Skeletal muscle satellite cell (primary cell): ENCODE data around the gene CAND2.

Experiments used
- H3K27me3 ChIP-seq: 2 replicates; pipeline ENCODE4 v1.7.0; 2013; ENCODE audit warnings: low read length; ENCODE audit not compliant: control insufficient read depth, insufficient read depth
- H3K36me3 ChIP-seq: 2 replicates; pipeline ENCODE4 v1.7.0; 2013; ENCODE audit warnings: mild to moderate bottlenecking, control low read depth, low read length; ENCODE audit not compliant: insufficient read depth
- H3K4me1 ChIP-seq: 2 replicates; pipeline ENCODE4 v1.7.0; 2013; ENCODE audit warnings: low read length; ENCODE audit not compliant: control insufficient read depth, insufficient read depth
- H3K4me2 ChIP-seq: 2 replicates; pipeline ENCODE4 v1.7.0; 2013; ENCODE audit warnings: mild to moderate bottlenecking, low read length
- H3K4me3 ChIP-seq: 2 replicates; pipeline ENCODE4 v1.7.0; 2013; ENCODE audit warnings: low read length
- H3K9ac ChIP-seq: 2 replicates; pipeline ENCODE4 v1.7.0; 2013; ENCODE audit warnings: mild to moderate bottlenecking, low read depth, low read length, moderate library complexity
- H3K9me3 ChIP-seq: replicated peaks from 2 replicates; pipeline ENCODE4 v1.7.0; 2013; ENCODE audit warnings: mild to moderate bottlenecking, control low read depth, low read length

CAND2 gene

DNA sequence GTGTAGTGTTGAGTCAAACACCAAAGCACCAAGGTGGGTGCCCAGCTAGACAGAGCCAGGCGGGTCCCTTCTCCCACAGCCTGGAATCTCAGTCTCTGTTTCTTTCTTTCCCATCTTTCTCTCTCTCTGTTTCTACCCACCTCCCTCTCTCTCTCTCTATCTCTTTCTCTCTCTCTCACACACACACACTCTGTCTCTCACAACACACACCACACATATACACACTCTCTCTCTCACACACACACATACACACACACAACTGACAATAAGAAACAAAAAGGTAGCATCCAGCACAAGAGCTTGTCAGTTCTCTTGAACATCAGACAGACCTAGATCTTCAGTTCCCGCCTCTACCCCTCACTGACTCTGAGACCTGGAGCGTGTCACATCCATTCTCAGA, 39.8 kb upstream of the CAND2 start:
- Histone ChIP-seq H3K36me3 (no peaks in the 10 kb centered on the region), H3K27me3 (peaks cover 8% of the 10 kb centered on the region), H3K9me3 (no peaks in the 10 kb centered on the region), H3K4me1 (peaks cover 19% of the 10 kb centered on the region), H3K4me2 (no peak overlapping the region), H3K4me3 (no peak overlapping the region), H3K9ac (no peak overlapping the region)

DNA sequence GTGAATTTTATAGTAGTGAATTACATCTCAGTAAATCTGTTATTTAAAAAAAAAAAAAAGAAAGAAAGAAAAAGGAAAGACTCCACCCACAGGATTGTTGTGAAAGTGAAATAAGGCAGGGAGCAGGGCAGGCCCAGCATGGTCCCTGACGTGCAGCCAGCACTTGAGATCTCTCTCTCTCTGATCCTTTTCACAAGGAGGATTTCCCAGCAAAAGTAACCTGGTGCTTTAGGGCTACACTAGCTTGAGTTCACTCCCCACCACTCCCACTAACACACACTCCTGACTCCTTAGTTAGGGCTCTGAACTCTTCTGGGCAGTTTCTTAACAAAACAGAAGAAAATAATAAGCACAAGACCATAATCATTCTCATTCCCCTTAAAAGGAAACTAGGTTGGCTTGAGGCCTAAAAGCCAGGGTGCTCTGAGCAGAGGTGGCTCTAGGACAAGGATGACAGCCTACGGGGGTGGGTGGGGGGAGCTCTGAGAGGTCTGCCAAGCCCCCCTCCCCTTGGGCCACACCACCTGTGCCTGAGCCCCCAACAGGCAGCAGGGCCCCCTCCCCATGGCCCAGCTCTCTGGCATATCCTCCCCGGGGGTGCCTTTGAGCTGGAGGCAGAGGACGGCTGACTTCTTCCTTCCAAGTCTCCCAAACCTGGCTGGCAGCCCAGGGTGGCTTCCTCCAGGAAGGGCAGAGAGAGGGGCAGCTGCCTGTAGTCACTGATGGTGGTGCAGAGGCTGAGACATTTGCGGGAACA, 38.3 kb upstream of the CAND2 start:
- Histone ChIP-seq H3K4me1 (peaks cover 11% of the 10 kb centered on the region), H3K4me2 (peak overlapping the region; percentile 63), H3K36me3 (no peaks in the 10 kb centered on the region), H3K9ac (peak overlapping the region; percentile 57), H3K27me3 (peaks cover 8% of the 10 kb centered on the region), H3K4me3 (no peak overlapping the region), H3K9me3 (no peaks in the 10 kb centered on the region)

DNA sequence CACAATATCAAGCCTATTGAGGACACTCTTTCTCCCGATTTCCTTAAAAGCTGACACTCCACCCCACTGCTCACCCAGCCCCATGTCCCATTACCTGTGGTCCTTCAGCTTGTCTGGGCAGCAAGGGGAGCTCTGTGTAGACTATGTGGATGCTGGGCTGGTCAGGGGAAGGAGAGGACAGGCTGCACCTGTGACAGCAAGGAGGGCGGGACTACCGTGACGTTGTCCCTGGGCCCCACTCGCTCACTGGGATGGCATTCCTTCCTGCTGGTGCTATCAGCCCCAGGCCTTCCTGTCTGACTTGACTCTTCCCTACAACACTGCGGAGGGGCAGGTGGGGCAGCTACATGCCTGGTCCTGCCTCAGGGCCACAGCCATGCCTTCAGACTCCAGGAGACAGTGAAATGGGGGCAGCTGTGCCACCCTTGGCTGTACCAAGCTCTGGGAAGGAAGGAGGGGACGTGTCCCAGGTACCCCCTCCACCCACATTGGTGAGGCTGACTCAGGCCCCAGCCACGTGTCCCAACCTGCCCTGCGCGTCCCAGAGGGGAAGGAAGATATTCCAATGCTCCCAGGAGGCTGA, 37.3 kb upstream of the CAND2 start, which contains the start of gene TMEM40:
Gene TMEM40 (minus strand): TSS at position 163 of the 583 bp plus-strand sequence. CDS start 9,427 bp downstream, outside the sequence.
- Histone ChIP-seq H3K27me3 (peaks cover 8% of the 10 kb centered on the region), H3K36me3 (no peaks in the 10 kb centered on the region), H3K4me2 (peak within 1 kb of the TSS; percentile 63), H3K4me1 (peaks cover 16% of the 10 kb centered on the region), H3K4me3 (no peak within 1 kb of the TSS), H3K9me3 (no peaks in the 10 kb centered on the region), H3K9ac (peak within 1 kb of the TSS; percentile 57)

DNA sequence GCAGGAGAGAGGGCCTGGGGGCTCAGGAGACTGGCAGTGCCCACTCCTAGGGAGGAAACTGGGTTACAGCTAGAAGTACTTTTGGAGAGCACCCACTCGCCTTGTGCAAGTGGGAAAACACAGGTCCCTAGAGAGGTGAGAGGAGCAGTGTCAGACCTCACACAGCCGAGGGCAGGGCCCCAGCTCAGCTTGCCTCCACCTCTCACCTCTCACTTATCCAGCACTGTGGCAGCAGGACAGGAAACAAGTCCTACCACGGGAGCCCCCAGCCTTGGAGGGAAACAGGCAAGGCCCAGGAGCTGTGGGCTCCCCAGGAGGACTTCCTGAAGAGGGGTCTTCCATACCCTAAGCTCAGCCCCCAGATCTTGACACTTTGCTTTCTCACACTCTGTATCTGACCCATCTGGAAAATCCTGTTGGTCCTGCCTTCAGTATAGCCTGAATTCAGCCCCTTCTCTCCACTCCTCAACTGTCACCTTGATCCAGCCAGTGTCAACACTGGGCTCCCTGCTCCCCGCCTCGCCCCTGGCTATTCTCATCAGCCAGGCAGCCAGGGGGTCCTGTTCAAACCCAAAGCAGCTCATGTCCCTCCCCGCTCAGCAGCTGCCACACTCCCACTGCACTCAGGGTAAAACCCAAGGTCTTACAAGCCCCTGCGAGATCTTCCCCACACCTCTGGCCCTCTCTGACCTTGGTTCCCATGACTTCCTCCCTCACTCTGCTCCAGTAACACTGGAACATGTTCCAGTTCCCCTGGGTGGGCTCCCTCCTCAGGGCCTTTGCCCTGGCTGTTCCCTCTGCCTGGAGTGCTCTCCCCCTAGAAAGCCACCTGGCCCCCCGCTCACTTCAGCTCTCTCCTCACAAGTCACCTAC, 36.6 kb upstream of the CAND2 start:
- H3K4me1 ChIP-seq: peaks cover 16% of the 10 kb centered on the region
- H3K4me2 ChIP-seq: no peak overlapping the region
- H3K9me3 ChIP-seq: no peaks in the 10 kb centered on the region
- no peak overlapping the region for H3K4me3 ChIP-seq
- H3K9ac ChIP-seq: no peak overlapping the region
- peaks cover 8% of the 10 kb centered on the region for H3K27me3 ChIP-seq
- H3K36me3 ChIP-seq: no peaks in the 10 kb centered on the region

DNA sequence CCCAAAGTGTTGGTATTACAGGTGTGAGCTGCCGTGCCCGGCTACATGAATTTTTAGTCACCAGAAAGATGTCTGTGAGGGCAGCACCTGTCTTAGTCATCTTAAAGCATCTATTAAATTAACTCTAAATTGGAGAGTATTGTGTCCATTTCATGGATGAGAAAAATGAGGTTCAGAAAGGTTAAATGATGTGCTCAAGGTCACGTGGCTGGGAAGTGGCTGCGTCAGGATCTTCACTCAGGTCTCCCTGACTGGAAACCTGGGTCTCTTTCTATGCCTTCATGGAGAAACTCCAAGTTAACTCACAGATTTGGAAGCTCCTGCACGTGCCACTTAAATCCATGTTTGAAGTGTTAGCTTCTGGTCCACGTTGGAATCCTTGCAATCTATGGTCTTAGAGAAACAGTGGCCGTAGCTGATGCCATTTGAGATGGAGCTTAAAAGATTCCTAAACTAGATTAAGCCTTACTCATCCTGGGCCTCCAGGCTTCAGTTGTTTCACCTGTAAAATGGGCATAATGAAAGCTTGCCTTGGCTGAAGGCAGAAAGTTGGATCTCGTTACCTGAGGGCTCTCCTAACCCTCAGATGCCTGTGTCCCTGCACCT, 32.2 kb upstream of the CAND2 start:
- H3K4me3 ChIP-seq: no peak overlapping the region
- peaks cover 7% of the 10 kb centered on the region for H3K4me1 ChIP-seq
- no peak overlapping the region for H3K9ac ChIP-seq
- no peaks in the 10 kb centered on the region for H3K36me3 ChIP-seq
- no peaks in the 10 kb centered on the region for H3K27me3 ChIP-seq
- H3K4me2 ChIP-seq: no peak overlapping the region
- H3K9me3 ChIP-seq: no peaks in the 10 kb centered on the region

DNA sequence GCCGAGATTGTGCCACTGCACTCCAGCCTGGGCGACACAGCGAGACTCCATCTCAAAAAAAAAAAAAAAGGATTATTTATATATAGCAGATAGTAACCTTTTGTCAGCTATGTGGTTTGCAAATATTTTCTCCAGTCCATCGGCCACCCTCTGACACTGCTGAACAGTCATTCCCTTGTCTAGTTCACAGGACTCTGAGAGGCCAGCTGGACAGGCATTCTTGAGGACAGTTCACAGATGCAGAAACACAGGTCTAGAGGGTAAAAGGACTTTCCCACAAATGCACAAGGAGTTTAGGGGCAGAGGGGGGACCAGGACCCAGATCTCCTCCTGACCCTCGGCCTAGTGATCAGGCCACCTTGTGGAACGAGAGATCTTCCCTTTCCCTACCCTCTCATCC, 29.9 kb upstream of the CAND2 start:
- Histone ChIP-seq H3K4me1 (peaks cover 7% of the 10 kb centered on the region), H3K9ac (no peak overlapping the region), H3K4me3 (no peak overlapping the region), H3K9me3 (no peaks in the 10 kb centered on the region), H3K36me3 (no peaks in the 10 kb centered on the region), H3K4me2 (no peak overlapping the region), H3K27me3 (no peaks in the 10 kb centered on the region)

DNA sequence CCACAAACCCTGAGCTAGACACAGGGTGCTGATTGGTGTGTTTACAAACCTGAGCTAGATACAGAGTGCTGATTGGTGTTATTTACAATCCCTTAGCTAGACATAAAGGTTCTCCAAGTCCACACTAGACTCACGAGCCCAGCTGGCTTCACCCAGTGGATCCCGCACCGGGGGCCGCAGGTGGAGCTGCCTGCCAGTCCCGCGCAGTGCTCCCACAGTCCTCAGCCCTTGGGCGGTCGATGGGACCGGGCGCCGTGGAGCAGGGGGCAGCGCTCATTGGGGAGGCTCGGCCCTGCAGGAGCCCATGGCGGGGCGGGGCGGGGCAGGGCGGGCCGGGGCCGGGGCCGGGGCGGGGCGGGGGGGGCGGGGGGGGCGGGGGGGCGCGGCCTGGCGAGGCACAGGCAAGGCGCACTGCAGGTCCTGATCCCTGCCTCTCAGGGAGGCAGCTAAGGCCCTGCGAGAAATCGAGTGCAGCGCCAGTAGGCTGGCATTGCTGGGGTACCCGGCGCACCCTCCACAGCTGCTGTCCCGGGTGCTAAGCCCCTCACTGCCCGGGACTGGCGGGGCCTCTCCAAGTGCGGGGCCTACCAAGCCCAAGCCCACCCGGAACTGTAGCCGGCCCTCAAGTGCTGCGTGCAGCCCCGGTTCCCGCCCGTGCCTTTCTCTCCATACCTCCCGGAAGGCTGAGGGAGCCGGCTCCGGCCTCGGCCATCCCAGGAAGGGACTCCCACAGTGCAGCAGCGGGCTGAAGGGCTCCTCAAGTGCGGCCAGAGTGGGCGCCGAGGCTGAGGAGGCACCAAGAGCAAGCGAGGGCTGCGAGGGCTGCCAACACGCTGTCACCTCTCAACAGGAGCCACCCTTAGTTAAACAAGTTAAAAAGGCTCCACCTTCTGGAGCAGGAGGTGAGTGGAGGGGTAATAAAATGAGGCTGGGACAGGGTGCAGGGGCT, 27.6 kb upstream of the CAND2 start:
- Histone ChIP-seq H3K4me3 (no peak overlapping the region), H3K9ac (no peak overlapping the region), H3K27me3 (peaks cover 5% of the 10 kb centered on the region), H3K4me1 (no peaks in the 10 kb centered on the region), H3K4me2 (no peak overlapping the region), H3K9me3 (no peaks in the 10 kb centered on the region), H3K36me3 (no peaks in the 10 kb centered on the region)

DNA sequence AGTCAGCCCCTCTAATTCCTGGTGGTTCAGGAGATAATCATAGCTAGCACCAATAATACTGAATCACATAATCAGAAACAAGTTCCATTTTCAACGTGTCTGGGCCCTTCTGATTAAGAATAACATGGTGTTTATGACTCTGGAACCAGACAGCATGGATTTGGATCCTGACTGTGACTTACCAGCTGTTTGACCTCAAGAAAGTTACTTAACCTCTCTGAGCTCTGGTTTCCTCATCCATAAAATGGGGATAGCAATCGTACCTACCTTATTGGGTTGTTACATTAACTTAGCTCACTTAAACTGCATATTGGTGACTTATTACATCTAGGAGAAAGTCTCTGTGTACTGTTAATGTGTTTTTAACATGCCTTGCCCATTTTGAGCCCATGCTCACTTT, 26.7 kb upstream of the CAND2 start:
- no peak overlapping the region for H3K9ac ChIP-seq
- H3K4me2 ChIP-seq: no peak overlapping the region
- H3K4me3 ChIP-seq: no peak overlapping the region
- peaks cover 14% of the 10 kb centered on the region for H3K27me3 ChIP-seq
- no peaks in the 10 kb centered on the region for H3K9me3 ChIP-seq
- no peaks in the 10 kb centered on the region for H3K4me1 ChIP-seq
- H3K36me3 ChIP-seq: no peaks in the 10 kb centered on the region

DNA sequence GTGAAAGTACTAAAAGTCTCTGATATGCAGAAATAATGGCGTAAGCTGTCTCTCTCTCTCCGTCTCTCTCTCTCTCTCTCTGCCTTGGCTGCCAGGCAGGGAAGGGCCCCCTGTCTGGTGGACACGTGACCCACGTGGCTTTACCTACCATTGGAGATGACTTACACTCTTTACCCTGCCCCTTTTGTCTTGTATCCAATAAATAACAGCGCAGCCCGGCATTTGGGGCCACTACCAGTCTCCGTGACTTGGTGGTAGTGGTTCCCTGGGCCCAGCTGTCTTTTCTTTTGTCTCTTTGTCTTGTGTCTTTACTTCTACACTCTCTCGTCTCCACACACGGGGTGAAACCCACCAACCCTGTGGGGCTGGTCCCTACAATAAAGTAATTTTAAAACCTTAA, 25.2 kb upstream of the CAND2 start:
- Histone ChIP-seq H3K4me3 (no peak overlapping the region), H3K9me3 (no peaks in the 10 kb centered on the region)

DNA sequence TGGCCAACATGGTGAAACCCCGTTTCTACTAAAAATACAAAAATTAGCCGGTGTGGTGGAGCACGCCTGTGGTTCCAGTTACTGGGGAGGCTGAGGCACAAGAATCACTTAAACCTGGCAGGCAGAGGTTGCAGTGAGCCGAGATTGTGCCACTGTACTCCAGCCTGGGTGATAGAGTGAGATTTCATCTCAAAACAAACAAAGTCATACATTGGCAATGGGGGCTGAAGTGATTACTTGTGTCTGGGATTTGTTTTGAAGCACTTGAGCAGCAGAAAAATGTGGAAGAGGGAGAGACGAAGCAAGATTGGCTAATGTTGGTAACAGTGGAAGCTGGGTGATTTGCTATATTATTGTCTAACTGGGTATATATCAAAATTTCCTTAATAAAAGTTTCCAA, 24.0 kb upstream of the CAND2 start:
- Histone ChIP-seq H3K4me3 (no peak overlapping the region), H3K36me3 (no peaks in the 10 kb centered on the region), H3K9ac (no peak overlapping the region)

More for the DNA sequence above, 25.2 kb upstream of the CAND2 start:
- no peaks in the 10 kb centered on the region for H3K36me3 ChIP-seq
- H3K27me3 ChIP-seq: peaks cover 27% of the 10 kb centered on the region
- no peak overlapping the region for H3K4me2 ChIP-seq
- no peaks in the 10 kb centered on the region for H3K4me1 ChIP-seq
- H3K9ac ChIP-seq: no peak overlapping the region

More for the DNA sequence above, 24.0 kb upstream of the CAND2 start:
- H3K4me1 ChIP-seq: no peaks in the 10 kb centered on the region
- no peaks in the 10 kb centered on the region for H3K9me3 ChIP-seq
- H3K4me2 ChIP-seq: no peak overlapping the region
- H3K27me3 ChIP-seq: peaks cover 38% of the 10 kb centered on the region
